HG02973 (cell line): ENCODE data around the gene CSE1L.
"Not testable (repeated sequence)": the region's sequence is repeated elsewhere in the genome, so short reads cannot be mapped to it uniquely, and the experiment has no call there.

Source experiments
- ATAC-seq: cut with Tn5 transposase; IDR thresholded peaks from one replicate; pipeline ENCODE4 v1.9.1; 2021; ENCODE audit warnings: moderate library complexity; ENCODE audit not compliant: unreplicated experiment

Gene CSE1L

GRCh38 chr20:49074521-49074920 lies 28.4 kb downstream of the CSE1L start:
- ATAC-seq, result no peak

GRCh38 chr20:49078310-49078709 lies 32.2 kb downstream of the CSE1L start:
- no peak for ATAC-seq

- ATAC-seq, result not testable (repeated sequence)
Measured at GRCh38 chr20:49082295-49082694, 36.2 kb downstream of the CSE1L start.

- ATAC-seq, result no peak
Measured at GRCh38 chr20:49091104-49091503, 45.0 kb downstream of the CSE1L start.

- no peak for ATAC-seq
Measured at GRCh38 chr20:49091762-49092161, 45.6 kb downstream of the CSE1L start.

GRCh38 chr20:49096203-49096730 lies 50.2 kb downstream of the CSE1L start:
- ATAC-seq, result no peak

- ATAC-seq, result no peak
Measured at GRCh38 chr20:49097159-49097558, 51.0 kb downstream of the CSE1L start.

GRCh38 chr20:49098136-49098535 lies 52.0 kb downstream of the CSE1L start:
- ATAC-seq, result no peak

GRCh38 chr20:49099011-49099410 lies 52.9 kb downstream of the CSE1L start:
- no peak for ATAC-seq

GRCh38 chr20:49100292-49100691 lies 54.2 kb downstream of the CSE1L start:
- ATAC-seq, result not testable (repeated sequence)

- no peak for ATAC-seq
Measured at GRCh38 chr20:49100972-49101371, 54.9 kb downstream of the CSE1L start.

GRCh38 chr20:49103019-49103418 lies 56.9 kb downstream of the CSE1L start:
- no peak for ATAC-seq

- ATAC-seq, result no peak
Measured at GRCh38 chr20:49103647-49104364, 57.7 kb downstream of the CSE1L start.

GRCh38 chr20:49104365-49104648 lies 58.2 kb downstream of the CSE1L start:
- ATAC-seq, result no peak

- ATAC-seq, result not testable (repeated sequence)
Measured at GRCh38 chr20:49104979-49105547, 59.0 kb downstream of the CSE1L start.

- ATAC-seq, result no peak
Measured at GRCh38 chr20:49106328-49106727, 60.2 kb downstream of the CSE1L start.

- ATAC-seq, result no peak
Measured at GRCh38 chr20:49110767-49111694, 64.9 kb downstream of the CSE1L start.

GRCh38 chr20:49112596-49113274 lies 66.6 kb downstream of the CSE1L start:
- no peak for ATAC-seq

GRCh38 chr20:49115564-49115963 lies 69.5 kb downstream of the CSE1L start:
- no peak for ATAC-seq

- no peak for ATAC-seq
Measured at GRCh38 chr20:49118307-49118706, 72.2 kb downstream of the CSE1L start.

- no peak for ATAC-seq
Measured at GRCh38 chr20:49119988-49120387, 73.9 kb downstream of the CSE1L start.
